ENCODE measurements around the gene USP3. TPM values are rescaled to one million over a fixed set of nuclear protein-coding genes. Genes with fewer than 3 reads are reported as not detected.

The USP3 gene
- total and polyA plus RNA-seq, 9 of the 15 experiments (the other 6 are each of a cell fraction or from before 2014, with no cell fraction given), result 17.3 to 54.3 (median 34.8) TPM

- H3K27me3 ChIP-seq (ENCODE audit: control insufficient read depth in 2 of 2, insufficient read depth in 2 of 2, low read length in 2 of 2), result no peaks in the 10 kb centered on the region
- 82% methylated on average over 4 of the region's 4 CpGs for WGBS (ENCODE audit: insufficient coverage, low coverage, missing lambda C conversion rate)
- H3K4me2 ChIP-seq (ENCODE audit: insufficient read depth, low read length), result no peak overlapping the region
- no peak overlapping the region for H3K27ac ChIP-seq (ENCODE audit: extremely low read depth, low read depth, low read length)
- no peaks in the 10 kb centered on the region for H3K9me1 ChIP-seq (ENCODE audit: control insufficient read depth, insufficient read depth, low read length)
- BruUV-seq (replicated peaks), result no TSS peak
- FAIRE-seq (peak; percentile 83), DNase-seq (ENCODE audit: extremely low read depth in 1 of 4, low spot score in 3 of 4) (peak; percentile 38 to 45 (median 44)), ATAC-seq (peak; percentile 84)
- no peak overlapping the region for H2AFZ ChIP-seq (ENCODE audit: low read depth, low read length)
- no peaks in the 10 kb centered on the region for H3K9me3 ChIP-seq (replicated peaks; ENCODE audit: control insufficient read depth, insufficient read depth, low read depth, low read length)
- peaks cover 94% of the 10 kb centered on the region for H3K79me2 ChIP-seq (ENCODE audit: control insufficient read depth, insufficient read depth, low read length)
- H4K20me1 ChIP-seq (replicated peaks; ENCODE audit: control insufficient read depth, insufficient read depth, low read length), result no peaks in the 10 kb centered on the region
- in situ Hi-C loops (cut with MboI), result no loop called here
- intact Hi-C loops (cut with micrococcal nuclease), result no loop called here
- H3K4me1 ChIP-seq (replicated peaks in 1 of 2; ENCODE audit: control insufficient read depth in 2 of 2, insufficient read depth in 2 of 2, low read length in 2 of 2), result peaks cover 3% of the 10 kb centered on the region in 2 experiments; a peak in 1 of 5 replicates
- H3K4me3 ChIP-seq, result no peak overlapping the region
- TF ChIP-seq NFE2L1 (tag; IDR thresholded peaks at IDR 0.05; ENCODE audit: borderline replicate concordance, low read depth), result no peak
- peak; percentile 29 to 57 (median 51) for TF ChIP-seq CTCF (IDR thresholded peaks at IDR 0.05 in 2 of 3, conservative IDR thresholded peaks at IDR 0.05 in 1 of 3; ENCODE audit: insufficient read depth in 2 of 3, low read depth in 1 of 3, low read length in 3 of 3)
- peak; percentile 88 for TF ChIP-seq ZNF764 (CRISPR knock-in tag; IDR thresholded peaks at IDR 0.05; ENCODE audit: low read depth)
- H3K36me3 ChIP-seq (ENCODE audit: control insufficient read depth, insufficient read depth, low read length), result no peaks in the 10 kb centered on the region
- CTCF ChIA-PET (ENCODE audit: low intra/inter-chr PET ratio), result no interaction called here
- POLR2A ChIA-PET, result interaction anchor here (0.8 to 1.7 kb wide), 3 partner anchors 10 to 17 kb away, joined by 3 to 4 read pairs (median 3); no protein-coding TSS in a partner anchor
- no peak overlapping the region for H3K9ac ChIP-seq (ENCODE audit: insufficient read depth in 1 of 2, low read depth in 2 of 2, low read length in 2 of 2)
Measured at GRCh38 chr15:63531586-63531985, 27.2 kb downstream of the USP3 start.

Measured in K562 (cell line).